Panc1 (cell line): ENCODE results near the gene PEX5. TPM values are rescaled to one million over a fixed set of nuclear protein-coding genes. Genes with fewer than 3 reads are reported as not detected.

Experiments used
- ATAC-seq: fragments of 200-7000 bp; cut with Tn5 transposase; 2 replicates; pipeline ENCODE4 v1.9.1; 2020; ENCODE audit warnings: mild to moderate bottlenecking, moderate library complexity
- BruUV-seq: library from RNA; stranded (reverse); fragments of 400-500 nt; replicated peaks from 2 replicates; lab custom pipeline; 2021; lab: Mats Ljungman, UMichigan
- CTCF ChIA-PET: fragments of 300-600 bp; sonication (Branson Sonifier 250); formaldehyde crosslinking; loops from one replicate; lab custom pipeline; 2022; ENCODE audit warnings: antibody characterized with exemption; lab: Charles Lee
- POLR2A ChIA-PET: fragments of 300-600 bp; sonication (Branson Sonifier 250); formaldehyde crosslinking; loops from one replicate; lab custom pipeline; 2022; ENCODE audit warnings: antibody characterized with exemption; lab: Charles Lee
- DNase-seq: peaks from one replicate; pipeline ENCODE4 v3.0.0-alpha.2; 2010; ENCODE audit warnings: low read depth, low spot score
- H3K27ac ChIP-seq: 2 replicates; pipeline ENCODE4 v1.5.1; 2011; ENCODE audit warnings: mild to moderate bottlenecking, low read length, inconsistent platforms
- H3K27me3 ChIP-seq: fragments of 200-500 bp; sonication (Bioruptor generic); 2 replicates; pipeline ENCODE4 v1.6.0; 2014; ENCODE audit warnings: low read length, inconsistent platforms; ENCODE audit not compliant: control insufficient read depth, insufficient read depth
- H3K36me3 ChIP-seq: fragments of 200-500 bp; sonication (Bioruptor generic); 2 replicates; pipeline ENCODE4 v1.5.1; 2014; ENCODE audit warnings: inconsistent platforms, mild to moderate bottlenecking, low read length, moderate library complexity; ENCODE audit not compliant: control insufficient read depth, insufficient read depth
- H3K4me1 ChIP-seq: 2 replicates; pipeline ENCODE4 v1.5.1; 2011; ENCODE audit warnings: inconsistent platforms, mild to moderate bottlenecking, low read length, moderate library complexity; ENCODE audit not compliant: control insufficient read depth, insufficient read depth
- H3K4me3 ChIP-seq, 2 experiments: 2 replicates each; pipeline ENCODE4 v1.5.1; 2011 to 2012; ENCODE audit warnings: low read depth in 2 of 2, low read length in 2 of 2, mild to moderate bottlenecking in 2 of 2, inconsistent platforms in 1 of 2, moderate library complexity in 1 of 2
- H3K9me3 ChIP-seq: fragments of 200-500 bp; sonication (Bioruptor generic); 2 replicates; pipeline ENCODE4 v1.5.1; 2014; ENCODE audit warnings: low read depth, mild to moderate bottlenecking, inconsistent platforms, low read length, moderate library complexity; ENCODE audit not compliant: control insufficient read depth, insufficient read depth
- POLR2AphosphoS5 ChIP-seq: IDR thresholded peaks from 2 replicates; pipeline ENCODE4 v1.6.1; 2012; ENCODE audit warnings: mild to moderate bottlenecking, low read depth, low read length, moderate library complexity
- SIN3A ChIP-seq: IDR thresholded peaks from 2 replicates; pipeline ENCODE4 v1.6.1; 2012; ENCODE audit warnings: low read depth, mild to moderate bottlenecking, low read length, moderate library complexity, borderline replicate concordance; ENCODE audit not compliant: insufficient read depth
- TCF7L2 ChIP-seq: IDR thresholded peaks from 2 replicates; pipeline ENCODE4 v1.6.1; 2011; ENCODE audit warnings: mild to moderate bottlenecking, low read depth, low read length, inconsistent platforms
- in situ Hi-C: cut with HindIII; loops from 2 replicates; pipeline ENCODE4 v1.10.0; 2016; ENCODE audit warnings: low sequenced_read_pairs, low pct_unique_long_range_greater_than_20kb
- intact Hi-C: fragments of 100-400 bp; cut with micrococcal nuclease; formaldehyde crosslinking; loops from one replicate; pipeline ENCODE4 v1.10.0; 2022; ENCODE audit not compliant: unreplicated experiment
- total RNA-seq: library from RNA; stranded (reverse); gene quantifications from one replicate; pipeline ENCODE4 v1.2.1, GENCODE V29; 2021; ENCODE audit not compliant: unreplicated experiment
- TF ChIP-seq, protein P1 (sequence below), 2 experiments: IDR thresholded peaks; 2 replicates each; pipeline ENCODE4 v1.6.1; 2011 to 2012; ENCODE audit warnings: low read depth in 2 of 2, control low read depth in 1 of 2, low read length in 1 of 2, mild to moderate bottlenecking in 1 of 2, moderate library complexity in 1 of 2; ENCODE audit not compliant: insufficient read depth in 1 of 2
- TF ChIP-seq, protein P2 (sequence below): fragments of 450-650 bp; IDR thresholded peaks from 2 replicates; pipeline ENCODE4 v1.5.1; 2017; ENCODE audit warnings: mild to moderate bottlenecking

PEX5 gene
- total RNA-seq, 1 experiment from 2014 or later = 26.9 TPM

DNA sequence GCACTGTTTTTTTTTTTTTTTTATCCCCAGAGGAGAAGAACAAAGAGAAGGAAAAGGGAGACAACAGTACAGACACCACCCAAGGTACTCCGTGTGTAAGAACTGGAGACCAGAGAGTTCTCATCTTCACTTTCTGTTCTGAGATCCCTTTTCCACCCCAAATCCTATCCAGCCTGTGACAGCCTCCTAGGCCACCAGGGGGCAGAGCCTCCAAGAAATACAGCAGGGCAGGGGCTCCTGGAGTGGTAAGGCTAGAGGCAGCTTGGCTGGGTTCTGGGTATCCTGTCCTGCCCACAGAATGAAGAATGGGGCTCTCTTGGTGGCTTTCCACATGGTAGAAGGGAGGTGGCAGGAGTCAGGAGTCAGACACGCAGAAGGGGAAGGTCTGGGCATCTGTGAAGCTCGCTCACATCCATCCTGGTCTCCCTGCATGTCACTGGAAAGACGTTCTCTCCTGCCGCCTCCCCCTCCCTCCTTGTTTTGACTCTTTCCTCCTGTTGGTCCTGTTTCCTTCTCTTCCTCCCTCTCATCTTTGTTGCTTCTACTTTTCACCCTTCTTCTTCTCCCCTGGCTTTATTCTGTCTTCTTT is 47.3 kb upstream of the PEX5 start:
- Histone ChIP-seq H3K27ac (no peak overlapping the region), H3K4me1 (no peaks in the 10 kb centered on the region), H3K4me3 (no peak overlapping the region), H3K36me3 (no peaks in the 10 kb centered on the region), H3K9me3 (no peaks in the 10 kb centered on the region), H3K27me3 (no peaks in the 10 kb centered on the region)
- in situ Hi-C loops (no loop called here), intact Hi-C loops (loop anchor here (5.0 kb wide), 2 partner anchors 45 to 495 kb away; partner anchors contain the start of gene PEX5)
- TF ChIP-seq SIN3A (no peak), TCF7L2 (no peak), POLR2AphosphoS5 (no peak)
- TF ChIP-seq, protein P1, sequence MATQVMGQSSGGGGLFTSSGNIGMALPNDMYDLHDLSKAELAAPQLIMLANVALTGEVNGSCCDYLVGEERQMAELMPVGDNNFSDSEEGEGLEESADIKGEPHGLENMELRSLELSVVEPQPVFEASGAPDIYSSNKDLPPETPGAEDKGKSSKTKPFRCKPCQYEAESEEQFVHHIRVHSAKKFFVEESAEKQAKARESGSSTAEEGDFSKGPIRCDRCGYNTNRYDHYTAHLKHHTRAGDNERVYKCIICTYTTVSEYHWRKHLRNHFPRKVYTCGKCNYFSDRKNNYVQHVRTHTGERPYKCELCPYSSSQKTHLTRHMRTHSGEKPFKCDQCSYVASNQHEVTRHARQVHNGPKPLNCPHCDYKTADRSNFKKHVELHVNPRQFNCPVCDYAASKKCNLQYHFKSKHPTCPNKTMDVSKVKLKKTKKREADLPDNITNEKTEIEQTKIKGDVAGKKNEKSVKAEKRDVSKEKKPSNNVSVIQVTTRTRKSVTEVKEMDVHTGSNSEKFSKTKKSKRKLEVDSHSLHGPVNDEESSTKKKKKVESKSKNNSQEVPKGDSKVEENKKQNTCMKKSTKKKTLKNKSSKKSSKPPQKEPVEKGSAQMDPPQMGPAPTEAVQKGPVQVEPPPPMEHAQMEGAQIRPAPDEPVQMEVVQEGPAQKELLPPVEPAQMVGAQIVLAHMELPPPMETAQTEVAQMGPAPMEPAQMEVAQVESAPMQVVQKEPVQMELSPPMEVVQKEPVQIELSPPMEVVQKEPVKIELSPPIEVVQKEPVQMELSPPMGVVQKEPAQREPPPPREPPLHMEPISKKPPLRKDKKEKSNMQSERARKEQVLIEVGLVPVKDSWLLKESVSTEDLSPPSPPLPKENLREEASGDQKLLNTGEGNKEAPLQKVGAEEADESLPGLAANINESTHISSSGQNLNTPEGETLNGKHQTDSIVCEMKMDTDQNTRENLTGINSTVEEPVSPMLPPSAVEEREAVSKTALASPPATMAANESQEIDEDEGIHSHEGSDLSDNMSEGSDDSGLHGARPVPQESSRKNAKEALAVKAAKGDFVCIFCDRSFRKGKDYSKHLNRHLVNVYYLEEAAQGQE (IDR thresholded peaks at IDR 0.05; ENCODE audit: insufficient read depth in 1 of 2, low read depth in 2 of 2, low read length in 1 of 2) = no peak
- TF ChIP-seq, protein P2, sequence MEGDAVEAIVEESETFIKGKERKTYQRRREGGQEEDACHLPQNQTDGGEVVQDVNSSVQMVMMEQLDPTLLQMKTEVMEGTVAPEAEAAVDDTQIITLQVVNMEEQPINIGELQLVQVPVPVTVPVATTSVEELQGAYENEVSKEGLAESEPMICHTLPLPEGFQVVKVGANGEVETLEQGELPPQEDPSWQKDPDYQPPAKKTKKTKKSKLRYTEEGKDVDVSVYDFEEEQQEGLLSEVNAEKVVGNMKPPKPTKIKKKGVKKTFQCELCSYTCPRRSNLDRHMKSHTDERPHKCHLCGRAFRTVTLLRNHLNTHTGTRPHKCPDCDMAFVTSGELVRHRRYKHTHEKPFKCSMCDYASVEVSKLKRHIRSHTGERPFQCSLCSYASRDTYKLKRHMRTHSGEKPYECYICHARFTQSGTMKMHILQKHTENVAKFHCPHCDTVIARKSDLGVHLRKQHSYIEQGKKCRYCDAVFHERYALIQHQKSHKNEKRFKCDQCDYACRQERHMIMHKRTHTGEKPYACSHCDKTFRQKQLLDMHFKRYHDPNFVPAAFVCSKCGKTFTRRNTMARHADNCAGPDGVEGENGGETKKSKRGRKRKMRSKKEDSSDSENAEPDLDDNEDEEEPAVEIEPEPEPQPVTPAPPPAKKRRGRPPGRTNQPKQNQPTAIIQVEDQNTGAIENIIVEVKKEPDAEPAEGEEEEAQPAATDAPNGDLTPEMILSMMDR = peak; percentile 81
- POLR2A ChIA-PET = no interaction called here
- ATAC-seq (peak; percentile 88), DNase-seq (peak; percentile 18)
- no TSS peak for BruUV-seq
- CTCF ChIA-PET = interaction anchor here (0.6 to 1.1 kb wide), 4 partner anchors 12 to 248 kb away, joined by 3 to 8 read pairs (median 4); partner anchors contain the start of gene CLSTN3

DNA sequence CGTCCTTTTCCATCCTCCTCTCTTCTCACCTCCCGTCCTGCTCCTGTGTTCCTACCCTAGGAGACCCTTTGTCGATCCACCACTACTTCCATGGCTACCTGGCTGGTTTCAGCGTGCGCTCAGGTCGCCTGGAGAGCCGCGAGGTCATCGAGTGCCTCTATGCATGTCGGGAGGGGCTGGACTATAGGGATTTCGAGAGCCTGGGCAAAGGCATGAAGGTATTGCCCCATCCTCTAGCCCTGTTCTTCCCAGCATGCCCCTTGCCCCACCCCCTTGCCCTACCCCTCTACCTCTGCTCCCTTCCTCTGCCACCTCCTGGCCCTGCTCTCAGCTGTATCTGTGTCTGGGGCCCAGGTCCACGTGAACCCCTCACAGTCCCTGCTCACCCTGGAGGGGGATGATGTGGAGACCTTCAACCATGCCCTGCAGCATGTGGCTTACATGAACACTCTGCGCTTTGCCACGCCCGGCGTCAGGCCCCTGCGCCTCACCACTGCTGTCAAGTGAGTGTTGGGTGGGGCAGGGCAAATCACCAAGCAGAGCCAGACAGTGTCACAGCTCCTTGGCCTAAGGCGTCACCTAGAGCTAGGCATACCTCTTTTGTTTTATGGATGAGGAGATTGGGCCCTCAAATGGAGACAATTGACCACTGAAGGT is 46.5 kb upstream of the PEX5 start:
- H3K36me3 ChIP-seq = no peaks in the 10 kb centered on the region

More for the DNA sequence above, 46.5 kb upstream of the PEX5 start:
- no peak overlapping the region for H3K27ac ChIP-seq
- intact Hi-C loops (loop anchor here (5.0 kb wide), 2 partner anchors 44 to 494 kb away; partner anchors contain the start of gene PEX5), in situ Hi-C loops (no loop called here)
- DNase-seq = no peak
- no peak for ATAC-seq
- CTCF ChIA-PET = interaction anchor here (1.0 to 1.1 kb wide), 2 partner anchors 13 to 45 kb away, joined by 3 to 4 read pairs; partner anchors contain the start of gene CLSTN3
- no peak overlapping the region for H3K4me3 ChIP-seq
- H3K4me1 ChIP-seq = no peaks in the 10 kb centered on the region
- TF ChIP-seq SIN3A (no peak), POLR2AphosphoS5 (no peak), TCF7L2 (no peak)
- TF ChIP-seq, protein P2 = no peak
- TF ChIP-seq, protein P1 (IDR thresholded peaks at IDR 0.05; ENCODE audit: insufficient read depth in 1 of 2, low read depth in 2 of 2, low read length in 1 of 2) = no peak
- BruUV-seq = no TSS peak
- H3K27me3 ChIP-seq = no peaks in the 10 kb centered on the region
- POLR2A ChIA-PET = no interaction called here
- H3K9me3 ChIP-seq = no peaks in the 10 kb centered on the region
